ENCODE results near the gene CHRNE. TPM values are rescaled to one million over a fixed set of nuclear protein-coding genes. Genes with fewer than 3 reads are reported as not detected.

Gene CHRNE
- total and polyA plus RNA-seq, 2 of the 8 experiments (the other 6 are each of a cell fraction or from before 2014, with no cell fraction given): 0.15 to 0.33 TPM

DNA sequence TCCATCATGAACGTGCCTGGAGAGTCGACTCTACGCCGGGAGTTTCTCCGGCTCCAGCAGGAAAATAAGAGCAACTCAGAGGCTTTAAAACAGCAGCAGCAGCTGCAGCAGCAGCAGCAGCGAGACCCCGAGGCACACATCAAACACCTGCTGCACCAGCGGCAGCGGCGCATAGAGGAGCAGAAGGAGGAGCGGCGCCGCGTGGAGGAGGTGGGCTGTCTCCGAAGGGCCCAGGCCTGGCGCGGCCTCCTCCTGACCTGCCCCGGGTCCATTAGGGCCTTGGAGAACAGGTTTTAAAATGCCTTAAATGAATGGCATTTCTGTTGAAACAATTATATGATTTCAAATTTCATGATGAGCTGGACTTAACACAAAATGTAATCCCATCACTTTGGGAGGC lies 15.3 kb downstream of the CHRNE start:
- TF ChIP-seq SUZ12 (IDR thresholded peaks at IDR 0.05; ENCODE audit: low read length) (no peak), TAF1 (IDR thresholded peaks at IDR 0.05; ENCODE audit: low read depth, low read length) (no peak), NANOG (IDR thresholded peaks at IDR 0.05; ENCODE audit: insufficient read depth, low read depth, low read length, poor library complexity, severe bottlenecking) (no peak), SIRT6 (IDR thresholded peaks at IDR 0.05; ENCODE audit: low read length) (no peak), RAD21 (IDR thresholded peaks at IDR 0.05 in 1 of 2, conservative IDR thresholded peaks at IDR 0.05 in 1 of 2; ENCODE audit: low read depth in 2 of 2, low read length in 2 of 2) (no peak)
- Histone ChIP-seq H3K23ac (ENCODE audit: insufficient read length) (no peak overlapping the region), H3K4me2 (ENCODE audit: insufficient read depth in 1 of 2, low read depth in 2 of 2, low read length in 2 of 2) (no peak overlapping the region), H3K4me3 (ENCODE audit: extremely low read depth in 1 of 4, insufficient read depth in 2 of 4, low read depth in 3 of 4, low read length in 4 of 4) (no peak overlapping the region), H3K36me3 (ENCODE audit: control insufficient read depth in 2 of 4, insufficient read depth in 4 of 4, low read length in 3 of 4) (peaks cover 10 to 52% (median 32%) of the 10 kb centered on the region in 4 experiments), H3K9ac (replicated peaks in 1 of 4; ENCODE audit: extremely low read depth in 1 of 4, low read depth in 3 of 4, low read length in 3 of 4) (no peak overlapping the region), H2AK5ac (ENCODE audit: low read depth, low read length) (no peak overlapping the region), H3K18ac (ENCODE audit: extremely low read depth, low read length) (no peak overlapping the region), H2BK15ac (ENCODE audit: low read length) (no peak overlapping the region), H2BK5ac (ENCODE audit: low read depth, low read length) (no peak overlapping the region), H2BK20ac (ENCODE audit: low read length) (no peak overlapping the region), H4K20me1 (replicated peaks in 1 of 2; ENCODE audit: control insufficient read depth in 1 of 2, insufficient read depth in 2 of 2, low read length in 2 of 2) (peaks cover 0 to 2% of the 10 kb centered on the region in 2 experiments), H2AFZ (ENCODE audit: low read length) (no peak overlapping the region), H3K23me2 (ENCODE audit: low read depth, low read length) (no peaks in the 10 kb centered on the region), H3K27me3 (replicated peaks in 1 of 4; ENCODE audit: control insufficient read depth in 3 of 4, extremely low read depth in 1 of 4, insufficient read depth in 3 of 4, low read length in 3 of 4) (no peaks in the 10 kb centered on the region), H2BK120ac (replicated peaks; ENCODE audit: low read depth, low read length) (no peak overlapping the region), H3K14ac (ENCODE audit: insufficient read length) (no peak overlapping the region), H3K4ac (replicated peaks; ENCODE audit: insufficient read length, low read depth, low read length) (no peak overlapping the region), H4K8ac (ENCODE audit: extremely low read depth, insufficient read depth, low read length) (no peak overlapping the region), H3K79me2 (ENCODE audit: control insufficient read depth in 1 of 2, insufficient read depth in 2 of 2, low read length in 2 of 2) (no peaks in the 10 kb centered on the region), H3K79me1 (ENCODE audit: low read depth, low read length) (no peaks in the 10 kb centered on the region), H4K5ac (ENCODE audit: insufficient read length, low read depth, low read length) (no peak overlapping the region), H3K27ac (ENCODE audit: low read depth, low read length) (no peak overlapping the region), H3K4me1 (replicated peaks in 1 of 4; ENCODE audit: control insufficient read depth in 3 of 4, insufficient read depth in 4 of 4, low read length in 3 of 4) (no peaks in the 10 kb centered on the region), H2BK12ac (ENCODE audit: low read depth, low read length) (no peak overlapping the region), H3K56ac (replicated peaks; ENCODE audit: insufficient read length, low read depth, low read length) (no peak overlapping the region), H4K91ac (replicated peaks; ENCODE audit: insufficient read length, low read length) (no peak overlapping the region), H3K9me3 (ENCODE audit: insufficient read depth in 2 of 2, low read depth in 1 of 2, low read length in 1 of 2) (no peaks in the 10 kb centered on the region)
- ChIA-PET POLR2A (ENCODE audit: partially characterized antibody) (interaction anchor here (0.6 to 1.3 kb wide), 2 partner anchors 61 to 72 kb away, joined by 3 to 4 read pairs; no protein-coding TSS in a partner anchor), CTCF (ENCODE audit: partially characterized antibody) (interaction anchor here (0.8 to 5.2 kb wide), 13 partner anchors 12 to 436 kb away, joined by 3 to 24 read pairs (median 4); partner anchors contain the start of genes ARRB2, C17orf107, CHRNE and GLTPD2)
- WGBS, 2 experiments (ENCODE audit: extremely low coverage in 1 of 2, insufficient coverage in 1 of 2, insufficient read length in 1 of 2, insufficient replicate concordance in 2 of 2, low coverage in 1 of 2, low lambda C conversion rate in 2 of 2, missing lambda C conversion rate in 1 of 2): 92% methylated on average over 18 of the region's 18 CpGs; no CpG with 5 or more reads in 1 of the 2 experiments
- FAIRE-seq (no peak), DNase-seq (ENCODE audit: low read depth in 1 of 2, low spot score in 2 of 2) (no peak)

Measured in H1 (cell line).